Lung (tissue), 12 donors: ENCODE data around the gene THEM4. TPM values are rescaled to one million over a fixed set of nuclear protein-coding genes. Genes with fewer than 3 reads are reported as not detected.

Experiments
- ATAC-seq: fragments of 200-7000 bp; cut with Tn5 transposase; one replicate; pipeline ENCODE4 v1.9.1; 2020; ENCODE audit warnings: moderate number of reproducible peaks; ENCODE audit not compliant: insufficient read depth, low FRiP score
- DNase-seq, 3 donors: peaks; one replicate each; pipeline ENCODE4 v3.0.0-alpha.2; 2013 to 2017
- H3K27ac ChIP-seq, 2 donors: one replicate each; pipeline ENCODE4 v1.5.1; 2013; ENCODE audit warnings: mild to moderate bottlenecking in 2 of 2, moderate library complexity in 2 of 2, control low read depth in 1 of 2, inconsistent platforms in 1 of 2, low read depth in 1 of 2, low read length in 1 of 2
- H3K27me3 ChIP-seq, 3 donors: one replicate each; pipeline ENCODE4 v1.5.1; 2013; ENCODE audit warnings: low read length in 2 of 3; ENCODE audit not compliant: control insufficient read depth in 3 of 3, insufficient read depth in 3 of 3
- H3K36me3 ChIP-seq, 4 donors: one replicate each; pipeline ENCODE4 v1.5.1; 2013; ENCODE audit warnings: low read length in 4 of 4, mild to moderate bottlenecking in 1 of 4, moderate library complexity in 1 of 4; ENCODE audit not compliant: control insufficient read depth in 4 of 4, insufficient read depth in 4 of 4
- H3K4me1 ChIP-seq, 5 donors: one replicate each; pipeline ENCODE4 v1.5.1; 2013; ENCODE audit warnings: low read length in 5 of 5, mild to moderate bottlenecking in 2 of 5, moderate library complexity in 1 of 5; ENCODE audit not compliant: control insufficient read depth in 5 of 5, insufficient read depth in 5 of 5
- H3K4me3 ChIP-seq: one replicate; pipeline ENCODE4 v1.5.1; 2013; ENCODE audit warnings: mild to moderate bottlenecking, control low read depth, moderate library complexity
- H3K9ac ChIP-seq, 2 donors: one replicate each; pipeline ENCODE4 v1.5.1; 2013; ENCODE audit warnings: low read length in 2 of 2, control low read depth in 1 of 2; ENCODE audit not compliant: insufficient read depth in 1 of 2
- H3K9me3 ChIP-seq, 4 donors: one replicate each; pipeline ENCODE4 v1.5.1; 2013; ENCODE audit warnings: low read length in 3 of 4, mild to moderate bottlenecking in 1 of 4, moderate library complexity in 1 of 4; ENCODE audit not compliant: control insufficient read depth in 4 of 4, insufficient read depth in 3 of 4
- CTCF ChIP-seq: IDR thresholded peaks from 2 replicates; pipeline ENCODE4 v1.5.1; 2012; ENCODE audit warnings: mild to moderate bottlenecking; ENCODE audit errors: control extremely low read depth, extremely low read depth
- WGBS, 2 donors: extraction: QIAGEN DNeasy Blood & Tissue Kit; methylation state at CpG; one replicate each; pipeline ENCODE4 v1.1.7; 2013; 5-methylcytosine and 5-hydroxymethylcytosine counted together
- polyA plus RNA-seq, 2 donors: library from polyadenylated mRNA; stranded (reverse); fragments of 200-250 nt; gene quantifications; one replicate each; pipeline ENCODE4 v1.2.1, GENCODE V29; 2013
- total RNA-seq, 2 donors: library from RNA; depleted of rRNA in 1 of 2; stranded (reverse); fragments of >200 nt in 1 of 2; gene quantifications; one replicate each; pipeline ENCODE4 v1.2.1, GENCODE V29; 2014 to 2021
- donor health status: control.
- donor health status: control.
- donor health status: Bipolar disorder and iron deficiency.
- donor health status: healthy.
- donor health status: DM: yes; HTN: yes; CAD: no.

THEM4 gene
- total and polyA plus RNA-seq, 4 donors, result 10.3 to 15.7 (median 13.6) TPM

GRCh38 chr1:151920149-151920548 lies 10.8 kb upstream of the THEM4 start:
- Histone ChIP-seq H3K9me3 (no peaks in the 10 kb centered on the region), H3K4me3 (no peak overlapping the region), H3K27ac (no peak overlapping the region), H3K36me3 (no peaks in the 10 kb centered on the region), H3K9ac (no peak overlapping the region), H3K4me1 (peaks cover 0 to 5% (median 0%) of the 10 kb centered on the region in 5 donors), H3K27me3 (peaks cover 0 to 8% (median 0%) of the 10 kb centered on the region in 3 donors)
- whole genome bisulfite sequencing, 2 donors, result 36 to 46% methylated on average over 3 of the region's 3 CpGs
- no peak for TF ChIP-seq CTCF
- ATAC-seq (no peak), DNase-seq (no peak)

- Histone ChIP-seq H3K9ac (no peak overlapping the region), H3K9me3 (no peaks in the 10 kb centered on the region), H3K36me3 (no peaks in the 10 kb centered on the region), H3K4me1 (peaks cover 0 to 7% (median 0%) of the 10 kb centered on the region in 5 donors), H3K27ac (no peak overlapping the region), H3K4me3 (no peak overlapping the region), H3K27me3 (peaks cover 0 to 8% (median 0%) of the 10 kb centered on the region in 3 donors)
- ATAC-seq (no peak), DNase-seq (no peak)
- 78 to 79% methylated on average over 6 of the region's 6 CpGs for WGBS, 2 donors
- no peak for TF ChIP-seq CTCF
Observed at GRCh38 chr1:151918819-151919610, 9.7 kb upstream of the THEM4 start.

GRCh38 chr1:151918156-151918555 lies 8.8 kb upstream of the THEM4 start:
- no peaks in the 10 kb centered on the region for H3K9me3 ChIP-seq
- WGBS, 2 donors, result 65 to 77% methylated on average over 3 of the region's 3 CpGs
- no peak for TF ChIP-seq CTCF
- no peaks in the 10 kb centered on the region for H3K36me3 ChIP-seq
- H3K4me3 ChIP-seq, result no peak overlapping the region
- H3K9ac ChIP-seq, result no peak overlapping the region
- peaks cover 0 to 7% (median 0%) of the 10 kb centered on the region in 5 donors for H3K4me1 ChIP-seq
- H3K27me3 ChIP-seq, result peaks cover 0 to 8% (median 0%) of the 10 kb centered on the region in 3 donors
- H3K27ac ChIP-seq, result no peak overlapping the region
- no peak for ATAC-seq
- no peak for DNase-seq
